ENCODE results near the gene GFI1B.
"Not testable (repeated sequence)": the region's sequence is repeated elsewhere in the genome, so short reads cannot be mapped to it uniquely, and the experiment has no call there.

GFI1B gene

DNA sequence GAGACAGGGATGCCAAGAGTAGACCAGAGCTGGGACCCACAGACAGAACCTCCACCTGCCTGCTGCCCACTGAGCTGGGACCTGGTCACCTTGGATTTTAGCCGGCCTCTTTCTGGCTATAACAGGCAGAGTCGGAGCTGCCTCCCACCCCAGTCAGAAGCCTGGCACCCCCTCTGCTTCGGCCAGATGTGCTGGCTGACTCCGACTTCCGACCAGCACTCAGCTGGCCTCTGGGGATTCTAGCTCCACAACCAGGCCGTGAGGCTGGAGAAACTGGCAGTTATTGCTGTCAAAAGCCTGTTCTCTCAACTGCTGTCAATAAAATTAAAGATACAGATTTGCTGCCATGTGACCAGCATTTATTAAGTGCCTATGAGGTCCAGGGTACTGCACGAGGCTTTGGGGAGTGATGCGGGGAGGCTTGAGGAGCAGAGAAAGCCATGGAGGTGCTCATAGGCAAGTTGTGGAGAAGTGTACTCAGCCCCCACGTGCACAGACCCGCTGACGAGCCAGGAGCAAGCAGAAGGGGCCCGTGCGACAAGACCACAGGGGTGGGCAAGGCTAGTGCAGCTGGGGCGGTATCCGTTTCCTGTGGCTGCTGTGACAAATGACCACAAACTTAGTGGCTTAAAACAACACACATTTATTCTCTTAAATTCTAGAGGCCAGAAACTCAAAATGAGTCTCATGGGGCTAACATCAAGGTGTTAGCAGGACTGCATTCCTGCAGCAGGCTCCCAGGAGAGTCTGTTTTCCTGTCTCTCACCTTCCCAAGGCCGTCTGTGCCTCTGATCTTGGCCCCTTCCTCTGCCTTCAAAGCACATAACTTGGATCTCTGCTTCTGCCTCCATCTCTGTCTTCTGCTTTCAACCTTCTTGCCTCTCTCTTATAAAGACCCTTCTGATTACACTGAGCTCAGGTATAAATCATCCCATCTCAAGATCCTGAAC is 13.1 kb downstream of the GFI1B start:
- DNase-seq (ENCODE audit: low read depth in 2 of 2) = no peak

DNA sequence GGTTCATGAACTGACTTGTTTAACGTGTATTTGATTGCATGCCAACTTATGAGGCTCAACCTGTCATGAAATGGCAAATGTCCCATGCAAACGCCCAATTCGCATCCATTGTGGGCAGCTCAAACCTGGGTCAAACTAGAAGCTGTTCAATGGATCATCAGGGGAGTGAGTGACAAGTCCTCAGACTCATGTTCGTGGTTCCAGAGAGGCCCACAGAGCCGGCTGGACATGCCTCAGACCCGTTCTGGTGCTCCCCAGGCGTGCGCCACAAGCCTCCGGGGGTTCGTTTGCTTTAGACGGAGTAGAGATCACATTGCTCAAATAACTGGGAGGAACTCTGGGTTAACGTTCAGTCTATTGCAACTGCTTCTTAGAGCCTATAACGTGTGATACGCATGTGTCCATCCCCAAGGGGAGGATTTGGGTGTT is 15.0 kb downstream of the GFI1B start:
- DNase-seq (ENCODE audit: low read depth in 2 of 2) = no peak

DNA sequence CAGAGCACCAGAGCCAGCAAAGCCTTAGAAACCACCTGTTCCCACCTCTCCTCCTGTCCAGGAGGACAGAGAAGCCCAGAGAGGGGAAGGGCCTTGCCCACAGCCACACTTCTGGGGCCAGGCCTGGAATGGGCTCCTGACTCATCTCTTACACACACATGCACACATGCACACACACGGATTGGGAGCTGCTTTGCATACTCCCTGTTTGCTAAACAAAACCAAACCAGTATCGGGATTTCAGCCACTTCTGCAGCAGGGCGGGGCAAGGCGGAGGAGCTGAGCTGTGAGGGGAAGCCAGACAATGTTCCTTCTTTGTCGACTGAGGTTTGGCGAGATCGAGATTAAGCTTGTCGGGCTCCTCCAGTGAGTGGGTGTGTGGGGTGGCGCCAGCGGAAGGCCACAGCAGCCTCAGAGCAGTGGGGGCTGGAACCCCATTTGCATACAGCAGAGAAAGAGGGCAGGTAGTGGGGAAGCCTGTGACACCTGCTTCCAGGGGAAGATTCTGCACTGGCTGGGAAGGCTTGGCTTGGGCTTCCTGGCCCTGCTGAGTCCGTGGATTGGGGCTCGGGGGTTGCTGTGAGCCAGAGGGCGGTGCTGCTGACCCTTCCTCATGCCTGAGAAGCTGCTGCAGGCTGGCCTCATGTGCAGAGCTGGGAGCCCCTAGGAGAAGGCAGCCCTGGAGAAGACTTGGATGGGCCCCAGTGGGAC is 16.1 kb downstream of the GFI1B start:
- DNase-seq (ENCODE audit: low read depth in 2 of 2) = no peak

- no peak for DNase-seq (ENCODE audit: low read depth in 2 of 2)
Observed at GRCh38 chr9:132995121-132995420, 16.6 kb downstream of the GFI1B start.

GRCh38 chr9:132995879-132996278 is 17.4 kb downstream of the GFI1B start:
- DNase-seq (ENCODE audit: low read depth in 2 of 2) = no peak

GRCh38 chr9:132996526-132996925 is 18.0 kb downstream of the GFI1B start:
- no peak for DNase-seq (ENCODE audit: low read depth in 2 of 2)

- no peak for DNase-seq (ENCODE audit: low read depth in 2 of 2)
Observed at GRCh38 chr9:132997591-132997990, 19.1 kb downstream of the GFI1B start.

GRCh38 chr9:132998221-132998620 is 19.7 kb downstream of the GFI1B start:
- DNase-seq (ENCODE audit: low read depth in 2 of 2) = not testable (repeated sequence)

- DNase-seq (ENCODE audit: low read depth in 2 of 2) = no peak
Observed at GRCh38 chr9:132998831-132999635, 20.5 kb downstream of the GFI1B start.

DNA sequence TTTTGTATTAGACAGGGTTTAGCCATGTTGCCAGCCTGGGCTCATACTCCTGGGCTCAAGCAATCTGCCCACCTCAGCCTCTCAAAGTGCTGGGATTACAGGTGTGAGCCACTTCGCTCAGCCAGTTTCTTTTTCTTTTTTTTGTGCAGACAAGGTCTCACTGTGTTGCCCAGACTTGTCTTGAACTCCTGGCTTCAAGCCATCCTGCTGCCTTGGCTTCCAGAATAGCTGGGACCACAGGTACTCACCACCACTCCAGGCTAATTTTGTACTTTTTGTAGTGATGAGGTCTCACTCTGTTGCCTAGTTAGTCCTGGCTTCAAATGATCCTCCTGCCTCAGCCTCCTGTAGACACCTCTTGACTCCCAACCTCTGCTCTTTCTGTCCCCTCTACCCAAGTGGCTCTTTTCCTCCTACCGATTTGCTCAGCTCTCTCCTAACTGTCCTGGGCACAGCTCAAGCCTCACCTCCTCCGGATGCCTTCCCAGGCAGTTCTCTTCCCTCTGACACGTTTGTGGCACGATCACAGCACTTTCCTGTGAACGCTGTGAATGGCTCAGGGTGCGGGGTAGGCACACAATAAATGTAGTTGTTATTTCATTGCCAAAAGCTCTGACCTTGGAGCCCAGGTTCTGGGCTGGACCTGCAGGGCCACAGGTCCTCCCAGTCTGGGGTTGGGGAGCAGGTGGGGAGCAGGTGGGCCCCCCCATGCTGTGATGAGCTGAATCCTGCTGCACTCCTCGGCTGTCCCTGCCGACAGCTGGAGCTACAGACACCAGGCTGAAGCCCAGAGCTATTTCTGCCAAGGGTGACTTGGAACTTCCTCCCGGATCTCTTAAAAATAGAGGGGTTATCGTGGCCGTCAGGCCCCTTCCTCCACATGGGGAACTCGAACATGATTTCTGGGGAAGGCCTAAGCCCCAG is 23.9 kb downstream of the GFI1B start:
- no peak for DNase-seq (ENCODE audit: low read depth in 2 of 2)

DNA sequence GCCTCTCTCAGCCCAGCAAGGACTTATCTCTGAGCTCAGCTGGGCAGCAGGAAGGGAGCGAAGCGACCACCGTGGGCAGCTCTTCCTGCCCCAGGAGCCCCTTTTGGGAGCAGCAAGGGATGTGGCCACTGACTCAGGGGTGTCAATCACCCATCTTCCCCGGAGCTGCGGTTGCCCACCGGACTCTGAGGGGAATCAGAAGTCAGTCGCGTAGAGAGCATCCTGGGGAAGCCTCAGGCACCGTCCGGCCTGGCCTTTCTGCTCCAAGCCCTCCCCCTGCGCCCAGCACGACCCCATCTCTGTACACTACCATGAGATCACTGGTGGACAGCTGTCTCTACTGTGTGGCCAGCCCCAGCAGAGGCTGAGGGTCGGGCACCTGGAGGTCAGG is 24.6 kb downstream of the GFI1B start:
- DNase-seq (ENCODE audit: low read depth in 2 of 2) = no peak

DNA sequence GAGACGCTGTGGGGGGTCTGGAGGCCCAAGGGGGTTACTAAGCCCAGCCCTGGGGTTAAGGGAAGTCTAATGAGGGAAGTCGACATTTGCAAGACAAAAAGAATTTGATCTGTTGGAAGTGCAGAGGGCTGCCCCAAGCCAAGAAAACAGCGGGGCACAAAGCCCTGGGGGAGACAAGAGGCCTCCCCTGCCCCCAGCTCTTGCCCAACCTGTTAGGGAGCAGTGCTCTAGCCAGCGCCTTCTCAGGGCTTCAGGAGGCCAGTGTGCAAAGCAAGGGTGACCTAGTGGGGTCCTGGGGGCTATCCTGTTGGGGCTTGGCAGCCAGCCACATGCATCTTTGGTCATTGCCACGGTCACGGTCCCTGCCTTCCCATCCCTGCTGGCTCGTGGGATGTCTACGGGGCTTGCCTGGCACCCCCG is 25.2 kb downstream of the GFI1B start:
- no peak for DNase-seq (ENCODE audit: low read depth in 2 of 2)

- no peak for DNase-seq (ENCODE audit: low read depth in 2 of 2)
Observed at GRCh38 chr9:133004091-133004998, 25.9 kb downstream of the GFI1B start.

- DNase-seq (ENCODE audit: low read depth in 2 of 2) = no peak
Observed at GRCh38 chr9:133004999-133005760, 26.7 kb downstream of the GFI1B start.

DNA sequence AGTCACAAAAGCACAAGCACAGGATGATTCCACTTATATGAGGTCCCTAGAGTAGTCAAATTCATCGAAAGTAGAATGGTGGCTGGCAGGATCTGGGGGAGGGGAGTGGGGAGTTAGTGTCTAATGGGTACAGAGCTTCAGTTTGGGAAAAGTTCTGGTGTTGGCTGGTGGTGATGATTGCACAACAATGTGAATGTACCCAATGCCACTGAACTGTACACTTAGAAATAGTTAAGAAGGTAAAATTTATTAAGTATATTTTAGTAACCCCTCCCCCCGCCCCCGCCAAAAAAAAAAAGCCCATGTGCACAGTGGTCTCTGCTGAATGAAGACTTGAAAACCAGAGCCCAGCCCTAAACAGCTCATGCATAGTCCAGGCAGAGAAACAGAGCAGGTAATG is 27.5 kb downstream of the GFI1B start:
- no peak for DNase-seq (ENCODE audit: low read depth in 2 of 2)

DNA sequence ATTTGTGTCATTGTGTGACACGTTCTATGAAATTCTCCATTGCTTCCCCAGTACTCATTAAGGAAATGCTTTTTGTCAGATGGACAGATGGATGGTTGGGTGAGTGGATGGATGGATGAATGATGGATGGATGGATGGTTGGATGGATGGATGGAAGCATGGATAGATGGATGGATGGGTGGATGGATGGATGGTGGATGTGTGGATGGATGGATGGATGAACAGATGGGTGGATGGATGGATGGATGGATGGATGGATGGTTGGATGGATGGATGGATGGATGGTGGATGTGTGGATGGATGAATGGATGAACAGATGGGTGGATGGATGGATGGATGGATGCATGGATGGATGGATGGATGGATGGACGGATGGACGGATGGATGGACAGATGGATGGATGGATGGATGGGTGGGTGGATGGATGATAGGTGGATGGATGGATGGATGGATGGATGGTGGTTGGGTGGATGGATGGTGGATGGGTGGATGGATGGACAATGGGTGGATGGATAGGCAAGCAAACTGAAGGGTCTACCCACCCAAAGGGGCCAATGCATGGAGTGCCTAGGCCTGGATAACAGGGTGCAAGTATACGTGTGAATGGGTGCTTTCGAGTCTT is 28.3 kb downstream of the GFI1B start:
- DNase-seq (ENCODE audit: low read depth in 2 of 2) = no peak

- no peak for DNase-seq (ENCODE audit: low read depth in 2 of 2)
Observed at GRCh38 chr9:133008406-133008805, 29.9 kb downstream of the GFI1B start.

DNA sequence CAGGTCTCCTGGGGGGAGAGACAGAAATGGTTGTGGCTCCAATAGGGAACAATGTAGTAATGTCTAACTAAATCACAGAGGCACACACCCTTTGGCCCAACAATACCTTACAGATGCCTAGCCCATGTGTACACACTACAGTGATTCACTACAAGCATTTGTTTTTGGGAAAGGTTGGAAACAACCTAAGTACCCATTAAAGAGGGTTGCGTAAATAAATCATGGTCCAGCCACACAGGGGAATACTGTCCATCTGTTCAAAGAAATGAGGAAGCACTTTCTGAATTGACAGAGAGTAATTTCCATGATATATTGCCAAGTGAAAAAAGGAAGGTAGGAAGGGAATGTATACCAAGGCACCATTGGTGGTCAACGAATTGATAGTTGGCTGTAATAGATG is 30.3 kb downstream of the GFI1B start:
- no peak for DNase-seq (ENCODE audit: low read depth in 2 of 2)

Measured in fibroblast of skin of left quadriceps (primary cell).